ENCODE results near the gene ACAD9.

The ACAD9 gene

DNA sequence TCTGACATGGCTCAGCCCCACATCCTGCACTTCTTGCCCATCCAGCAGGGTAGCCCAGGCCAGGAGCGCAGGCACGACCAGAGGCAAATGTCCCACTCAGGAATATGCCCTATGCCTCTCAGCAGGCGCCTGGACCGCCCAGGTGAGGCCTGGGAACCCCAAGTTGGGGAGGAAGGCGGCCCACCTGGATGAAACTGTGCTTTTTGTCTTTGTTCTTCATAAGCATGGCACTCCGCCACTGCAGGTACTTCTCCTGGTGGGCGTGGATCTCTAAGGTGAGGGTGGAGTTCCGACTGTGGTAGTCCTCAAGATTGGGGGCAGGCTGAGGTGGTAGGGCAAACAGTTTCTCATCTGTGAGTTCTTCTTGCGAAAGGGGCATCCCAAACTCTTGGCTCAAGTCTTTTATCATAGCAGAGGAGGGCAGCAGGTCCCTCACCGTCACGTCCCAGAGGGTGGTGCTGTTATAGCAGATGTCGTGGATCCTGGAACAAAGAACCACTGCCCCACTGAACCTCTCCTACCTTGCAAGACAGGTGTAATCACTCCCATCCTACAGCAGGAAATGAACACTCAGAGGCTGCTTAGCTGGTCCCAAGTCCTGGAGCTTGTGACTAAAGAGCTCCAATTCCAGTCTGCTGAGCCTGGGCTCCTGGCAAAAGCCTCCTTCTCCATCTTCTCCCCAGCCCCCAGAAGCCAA, 53.2 kb downstream of the ACAD9 start:
- Histone ChIP-seq H3K27ac (ENCODE audit: insufficient read depth, low read length, poor library complexity, severe bottlenecking) (no peak overlapping the region), H3K9me3 (ENCODE audit: control insufficient read depth, low read length) (no peaks in the 10 kb centered on the region), H3K36me3 (ENCODE audit: control insufficient read depth, insufficient read depth, low read length) (no peaks in the 10 kb centered on the region), H3K27me3 (replicated peaks; ENCODE audit: control insufficient read depth, insufficient read depth, low read length, poor library complexity, severe bottlenecking) (peaks cover 3% of the 10 kb centered on the region), H3K4me3 (ENCODE audit: insufficient read depth, low read depth, low read length, poor library complexity, severe bottlenecking) (no peak overlapping the region), H3K4me1 (ENCODE audit: control insufficient read depth, insufficient read depth, low read length, poor library complexity, severe bottlenecking) (no peaks in the 10 kb centered on the region)
- DNase-seq, result no peak

DNA sequence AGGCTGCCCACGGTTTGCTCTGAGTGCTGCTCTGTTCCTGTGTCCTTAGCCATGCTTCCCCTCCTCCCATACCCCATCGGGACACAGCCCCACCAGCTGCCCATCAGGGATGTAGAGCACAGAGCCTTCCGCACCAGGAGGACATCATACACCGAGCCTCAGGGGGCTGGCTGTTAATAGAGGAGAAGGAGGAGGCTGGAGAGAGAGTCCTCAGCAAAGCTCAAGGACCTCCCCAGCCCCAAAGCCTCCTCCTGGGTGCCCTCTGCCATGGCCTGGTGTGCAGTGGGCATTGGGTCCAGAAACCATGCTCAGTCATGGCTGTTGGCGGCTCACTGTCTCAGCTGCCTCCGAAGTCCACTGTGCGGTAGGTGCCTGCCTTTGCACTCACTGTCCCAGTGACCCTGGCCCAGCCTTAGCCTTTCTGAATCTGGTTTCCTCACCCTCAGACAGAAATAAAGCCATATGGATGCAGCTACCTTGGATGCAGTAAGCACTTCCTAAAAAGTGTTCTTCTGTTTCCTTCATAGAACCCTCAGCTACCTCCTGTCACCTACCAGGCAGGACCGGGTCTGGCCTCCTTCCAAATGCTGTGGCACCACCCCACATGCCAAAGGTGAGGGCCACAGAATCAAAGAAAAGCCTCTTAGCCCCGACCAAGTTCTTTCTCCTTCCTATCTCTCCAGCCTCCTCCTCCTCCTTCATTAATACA, 53.9 kb downstream of the ACAD9 start:
- H3K36me3 ChIP-seq (ENCODE audit: control insufficient read depth, insufficient read depth, low read length), result no peaks in the 10 kb centered on the region
- DNase-seq, result no peak
- no peak overlapping the region for H3K4me3 ChIP-seq (ENCODE audit: insufficient read depth, low read depth, low read length, poor library complexity, severe bottlenecking)
- H3K9me3 ChIP-seq (ENCODE audit: control insufficient read depth, low read length), result no peaks in the 10 kb centered on the region
- peaks cover 3% of the 10 kb centered on the region for H3K27me3 ChIP-seq (replicated peaks; ENCODE audit: control insufficient read depth, insufficient read depth, low read length, poor library complexity, severe bottlenecking)
- no peak overlapping the region for H3K27ac ChIP-seq (ENCODE audit: insufficient read depth, low read length, poor library complexity, severe bottlenecking)
- no peaks in the 10 kb centered on the region for H3K4me1 ChIP-seq (ENCODE audit: control insufficient read depth, insufficient read depth, low read length, poor library complexity, severe bottlenecking)

DNA sequence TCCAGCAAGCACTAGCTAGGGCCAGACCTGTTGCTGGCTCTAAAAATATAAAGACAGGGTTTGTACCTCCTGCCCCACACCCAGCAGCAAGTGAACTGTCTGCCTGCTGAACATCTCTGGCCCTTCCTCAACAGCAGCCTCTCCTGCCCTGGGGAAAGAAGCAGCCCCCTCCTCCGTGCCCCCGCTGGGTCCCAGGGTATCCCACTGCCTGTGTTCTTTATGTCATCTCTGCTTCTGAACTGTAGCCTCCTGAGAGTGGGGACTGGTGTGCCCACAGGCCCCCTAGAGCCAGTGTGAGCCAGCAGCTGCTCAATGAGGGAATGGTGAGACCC, 54.5 kb downstream of the ACAD9 start:
- no peak overlapping the region for H3K4me3 ChIP-seq (ENCODE audit: insufficient read depth, low read depth, low read length, poor library complexity, severe bottlenecking)
- peaks cover 3% of the 10 kb centered on the region for H3K27me3 ChIP-seq (replicated peaks; ENCODE audit: control insufficient read depth, insufficient read depth, low read length, poor library complexity, severe bottlenecking)
- H3K4me1 ChIP-seq (ENCODE audit: control insufficient read depth, insufficient read depth, low read length, poor library complexity, severe bottlenecking), result no peaks in the 10 kb centered on the region
- H3K36me3 ChIP-seq (ENCODE audit: control insufficient read depth, insufficient read depth, low read length), result no peaks in the 10 kb centered on the region
- no peaks in the 10 kb centered on the region for H3K9me3 ChIP-seq (ENCODE audit: control insufficient read depth, low read length)
- H3K27ac ChIP-seq (ENCODE audit: insufficient read depth, low read length, poor library complexity, severe bottlenecking), result no peak overlapping the region
- no peak for DNase-seq

DNA sequence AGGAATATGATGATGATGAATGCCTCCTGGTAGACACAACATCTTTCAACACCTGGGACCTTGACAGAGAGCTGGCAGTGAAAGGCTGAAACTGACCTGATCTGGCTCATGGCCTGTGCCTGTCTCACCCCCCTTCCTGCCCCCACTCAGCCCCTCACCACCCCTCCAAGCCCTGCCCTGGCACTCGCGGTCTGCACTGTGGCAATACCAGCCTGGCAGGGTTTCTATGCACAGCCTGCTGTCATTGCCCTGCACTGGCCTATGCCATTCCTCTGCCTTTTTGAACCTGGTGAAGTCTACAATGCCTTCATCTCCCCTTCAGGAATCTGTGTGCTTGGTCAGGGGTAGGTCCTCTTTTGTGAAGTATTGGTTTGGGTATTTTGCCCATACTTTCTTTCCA, 56.5 kb downstream of the ACAD9 start:
- no peaks in the 10 kb centered on the region for H3K36me3 ChIP-seq (ENCODE audit: control insufficient read depth, insufficient read depth, low read length)
- DNase-seq, result no peak
- no peak overlapping the region for H3K4me3 ChIP-seq (ENCODE audit: insufficient read depth, low read depth, low read length, poor library complexity, severe bottlenecking)
- H3K9me3 ChIP-seq (ENCODE audit: control insufficient read depth, low read length), result no peaks in the 10 kb centered on the region
- H3K27me3 ChIP-seq (replicated peaks; ENCODE audit: control insufficient read depth, insufficient read depth, low read length, poor library complexity, severe bottlenecking), result peaks cover 3% of the 10 kb centered on the region
- no peak overlapping the region for H3K27ac ChIP-seq (ENCODE audit: insufficient read depth, low read length, poor library complexity, severe bottlenecking)
- no peaks in the 10 kb centered on the region for H3K4me1 ChIP-seq (ENCODE audit: control insufficient read depth, insufficient read depth, low read length, poor library complexity, severe bottlenecking)

DNA sequence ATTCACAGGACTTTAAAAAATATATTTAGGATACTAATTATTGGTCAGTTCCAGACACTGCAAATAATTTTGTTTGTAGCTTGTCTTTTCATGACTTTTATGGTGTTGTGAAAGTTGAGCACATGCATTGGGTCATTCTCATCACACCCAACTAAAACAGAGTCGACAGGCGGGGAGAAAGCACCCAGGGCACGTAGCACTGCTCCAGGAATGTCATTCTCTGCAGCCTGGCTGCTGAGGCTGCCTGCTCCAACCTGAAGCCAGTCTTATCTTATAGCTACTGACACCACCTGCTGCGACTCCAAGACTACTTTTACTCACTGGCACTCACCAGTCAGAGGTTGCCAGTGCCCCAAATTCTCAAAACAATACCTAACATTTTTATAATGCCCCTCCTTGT, 56.9 kb downstream of the ACAD9 start:
- Histone ChIP-seq H3K36me3 (ENCODE audit: control insufficient read depth, insufficient read depth, low read length) (no peaks in the 10 kb centered on the region), H3K4me1 (ENCODE audit: control insufficient read depth, insufficient read depth, low read length, poor library complexity, severe bottlenecking) (no peaks in the 10 kb centered on the region), H3K27me3 (replicated peaks; ENCODE audit: control insufficient read depth, insufficient read depth, low read length, poor library complexity, severe bottlenecking) (peaks cover 3% of the 10 kb centered on the region), H3K4me3 (ENCODE audit: insufficient read depth, low read depth, low read length, poor library complexity, severe bottlenecking) (no peak overlapping the region), H3K27ac (ENCODE audit: insufficient read depth, low read length, poor library complexity, severe bottlenecking) (no peak overlapping the region), H3K9me3 (ENCODE audit: control insufficient read depth, low read length) (no peaks in the 10 kb centered on the region)
- no peak for DNase-seq

DNA sequence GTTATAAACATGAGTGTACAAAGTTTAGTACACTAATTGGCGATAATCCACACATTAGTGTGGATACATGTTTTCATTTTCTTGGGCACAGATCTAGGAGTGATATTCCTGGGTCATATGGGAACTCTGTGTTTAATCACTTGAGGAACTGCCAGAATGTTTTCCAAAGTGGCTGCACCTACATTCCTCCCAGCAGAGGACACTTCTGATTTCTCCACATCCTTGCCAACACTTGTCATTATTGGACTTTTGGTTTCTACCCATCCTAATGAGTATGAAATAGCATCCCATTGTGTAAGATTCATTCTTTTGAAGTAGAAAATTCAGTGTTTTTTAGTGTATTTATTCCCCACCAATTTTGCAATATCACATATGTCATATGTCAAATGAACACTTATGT, 60.8 kb downstream of the ACAD9 start:
- no peaks in the 10 kb centered on the region for H3K36me3 ChIP-seq (ENCODE audit: control insufficient read depth, insufficient read depth, low read length)

DNA sequence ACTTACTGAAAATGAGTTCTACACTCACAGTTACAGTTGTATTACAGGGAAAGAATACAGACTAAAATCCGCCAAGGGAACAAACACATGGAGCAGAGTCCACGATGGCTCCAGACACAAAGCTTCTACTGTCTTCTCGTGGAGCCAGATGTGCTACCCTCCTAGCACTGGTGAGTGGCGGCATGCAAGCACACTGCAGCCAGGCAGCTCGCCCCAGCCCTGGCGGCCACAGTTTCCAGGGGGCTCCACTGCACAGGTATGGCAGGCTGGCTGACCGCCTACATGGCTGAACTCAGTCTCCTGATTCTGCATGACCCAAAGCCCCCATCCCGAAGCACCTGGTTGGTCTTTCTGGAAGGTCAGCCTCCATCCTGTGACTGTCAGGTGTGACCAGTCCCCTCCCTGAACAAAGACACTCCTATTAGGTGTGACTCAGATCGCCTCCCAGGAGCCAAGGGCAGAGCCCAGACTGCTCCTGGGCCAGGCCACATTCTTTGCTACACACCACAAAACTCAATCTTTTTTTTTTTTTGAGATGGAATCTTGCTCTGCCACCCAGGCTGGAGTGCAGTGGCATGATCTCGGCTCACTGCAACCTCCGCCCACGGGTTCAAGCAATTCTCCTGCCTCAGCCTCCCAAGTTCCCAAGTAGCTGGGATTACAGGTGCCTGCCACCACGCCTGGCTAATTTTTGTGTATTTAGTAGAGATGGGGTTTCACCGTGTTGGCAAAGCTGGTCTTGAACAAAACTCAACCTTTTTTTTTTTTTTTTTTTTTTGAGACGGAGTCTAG, 62.9 kb downstream of the ACAD9 start:
- no peak overlapping the region for H3K4me3 ChIP-seq (ENCODE audit: insufficient read depth, low read depth, low read length, poor library complexity, severe bottlenecking)
- DNase-seq, result no peak
- H3K9me3 ChIP-seq (ENCODE audit: control insufficient read depth, low read length), result no peaks in the 10 kb centered on the region
- H3K36me3 ChIP-seq (ENCODE audit: control insufficient read depth, insufficient read depth, low read length), result no peaks in the 10 kb centered on the region
- no peak overlapping the region for H3K27ac ChIP-seq (ENCODE audit: insufficient read depth, low read length, poor library complexity, severe bottlenecking)
- H3K4me1 ChIP-seq (ENCODE audit: control insufficient read depth, insufficient read depth, low read length, poor library complexity, severe bottlenecking), result no peaks in the 10 kb centered on the region
- H3K27me3 ChIP-seq (replicated peaks; ENCODE audit: control insufficient read depth, insufficient read depth, low read length, poor library complexity, severe bottlenecking), result no peaks in the 10 kb centered on the region

More for the DNA sequence above, 60.8 kb downstream of the ACAD9 start:
- DNase-seq, result no peak
- H3K4me3 ChIP-seq (ENCODE audit: insufficient read depth, low read depth, low read length, poor library complexity, severe bottlenecking), result no peak overlapping the region
- H3K27ac ChIP-seq (ENCODE audit: insufficient read depth, low read length, poor library complexity, severe bottlenecking), result no peak overlapping the region
- H3K9me3 ChIP-seq (ENCODE audit: control insufficient read depth, low read length), result no peaks in the 10 kb centered on the region
- H3K4me1 ChIP-seq (ENCODE audit: control insufficient read depth, insufficient read depth, low read length, poor library complexity, severe bottlenecking), result no peaks in the 10 kb centered on the region
- peaks cover 1% of the 10 kb centered on the region for H3K27me3 ChIP-seq (replicated peaks; ENCODE audit: control insufficient read depth, insufficient read depth, low read length, poor library complexity, severe bottlenecking)

DNA sequence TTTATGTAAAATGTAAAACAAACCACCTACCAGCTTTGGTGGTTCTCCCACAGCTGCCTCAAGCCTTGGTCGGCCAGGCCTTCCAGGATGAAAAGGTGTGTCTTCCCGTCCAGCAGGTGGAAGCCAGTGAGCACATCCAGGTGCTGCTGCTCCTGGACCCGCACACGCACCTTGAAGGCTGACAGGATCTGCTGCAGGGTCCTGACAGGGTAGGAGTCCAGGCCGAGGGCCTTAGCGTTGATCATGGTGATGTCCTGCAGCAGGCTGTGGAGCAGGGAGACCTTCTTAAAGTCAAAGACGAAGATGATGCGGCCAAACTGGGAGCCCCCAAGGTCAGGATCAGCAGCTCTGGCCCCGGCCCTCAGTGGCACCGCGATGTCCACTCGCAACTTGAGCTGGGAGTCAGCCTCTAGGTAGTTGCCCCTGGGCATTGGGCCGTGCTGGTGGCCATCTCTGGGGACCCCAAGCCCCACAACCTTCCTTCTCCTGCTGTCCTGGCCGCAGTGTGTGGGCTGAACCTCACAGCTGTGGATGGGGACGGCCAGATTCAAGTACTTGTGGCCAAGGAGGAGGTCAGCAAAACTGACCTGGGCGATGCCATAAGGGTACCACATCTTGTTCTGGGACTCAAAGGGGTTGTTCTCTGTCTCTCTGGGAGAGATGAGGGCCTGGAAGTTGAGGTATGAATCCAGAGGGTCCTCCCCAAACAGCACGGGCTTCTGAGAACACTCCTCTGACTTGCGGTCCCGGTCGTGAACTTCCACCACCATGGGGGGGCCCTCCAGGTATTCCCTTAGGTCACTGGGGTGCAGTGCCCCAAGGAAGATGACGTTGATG, 65.8 kb downstream of the ACAD9 start:
- Histone ChIP-seq H3K4me1 (ENCODE audit: control insufficient read depth, insufficient read depth, low read length, poor library complexity, severe bottlenecking) (no peaks in the 10 kb centered on the region), H3K9me3 (ENCODE audit: control insufficient read depth, low read length) (no peaks in the 10 kb centered on the region), H3K27me3 (replicated peaks; ENCODE audit: control insufficient read depth, insufficient read depth, low read length, poor library complexity, severe bottlenecking) (no peaks in the 10 kb centered on the region), H3K4me3 (ENCODE audit: insufficient read depth, low read depth, low read length, poor library complexity, severe bottlenecking) (no peak overlapping the region), H3K36me3 (ENCODE audit: control insufficient read depth, insufficient read depth, low read length) (no peaks in the 10 kb centered on the region), H3K27ac (ENCODE audit: insufficient read depth, low read length, poor library complexity, severe bottlenecking) (no peak overlapping the region)
- no peak for DNase-seq

DNA sequence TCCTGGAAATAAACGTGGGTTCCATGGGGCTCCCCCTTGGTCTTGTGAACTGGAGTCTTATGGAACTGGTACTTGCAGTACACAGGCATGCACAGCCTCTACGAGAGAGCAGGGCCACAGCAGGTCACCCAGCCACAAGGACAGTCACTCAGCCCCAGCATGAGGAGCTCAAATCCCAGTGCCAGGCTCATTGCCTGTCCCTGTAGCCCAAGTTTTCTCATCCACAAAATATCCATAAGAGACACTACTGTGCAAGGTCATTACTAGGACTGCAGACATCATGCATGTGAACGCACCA, 66.4 kb downstream of the ACAD9 start:
- no peak overlapping the region for H3K27ac ChIP-seq (ENCODE audit: insufficient read depth, low read length, poor library complexity, severe bottlenecking)
- no peak overlapping the region for H3K4me3 ChIP-seq (ENCODE audit: insufficient read depth, low read depth, low read length, poor library complexity, severe bottlenecking)
- no peaks in the 10 kb centered on the region for H3K9me3 ChIP-seq (ENCODE audit: control insufficient read depth, low read length)
- no peak for DNase-seq
- no peaks in the 10 kb centered on the region for H3K36me3 ChIP-seq (ENCODE audit: control insufficient read depth, insufficient read depth, low read length)
- no peaks in the 10 kb centered on the region for H3K4me1 ChIP-seq (ENCODE audit: control insufficient read depth, insufficient read depth, low read length, poor library complexity, severe bottlenecking)
- no peaks in the 10 kb centered on the region for H3K27me3 ChIP-seq (replicated peaks; ENCODE audit: control insufficient read depth, insufficient read depth, low read length, poor library complexity, severe bottlenecking)

Measured in effector memory CD4-positive, alpha-beta T cell (primary cell).